ENCODE results near the gene ARL5B. TPM values are rescaled to one million over a fixed set of nuclear protein-coding genes. Genes with fewer than 3 reads are reported as not detected.

Gene ARL5B
- total and polyA plus RNA-seq, 11 donors: 1.9 to 10.2 (median 6.9) TPM

GRCh38 chr10:18680754-18681153 lies 21.5 kb downstream of the ARL5B start:
- intact Hi-C loops (cut with DNase I): no loop called here
- no peak overlapping the region for H3K27ac ChIP-seq

GRCh38 chr10:18681366-18681765 lies 22.1 kb downstream of the ARL5B start:
- TF ChIP-seq, protein P1, sequence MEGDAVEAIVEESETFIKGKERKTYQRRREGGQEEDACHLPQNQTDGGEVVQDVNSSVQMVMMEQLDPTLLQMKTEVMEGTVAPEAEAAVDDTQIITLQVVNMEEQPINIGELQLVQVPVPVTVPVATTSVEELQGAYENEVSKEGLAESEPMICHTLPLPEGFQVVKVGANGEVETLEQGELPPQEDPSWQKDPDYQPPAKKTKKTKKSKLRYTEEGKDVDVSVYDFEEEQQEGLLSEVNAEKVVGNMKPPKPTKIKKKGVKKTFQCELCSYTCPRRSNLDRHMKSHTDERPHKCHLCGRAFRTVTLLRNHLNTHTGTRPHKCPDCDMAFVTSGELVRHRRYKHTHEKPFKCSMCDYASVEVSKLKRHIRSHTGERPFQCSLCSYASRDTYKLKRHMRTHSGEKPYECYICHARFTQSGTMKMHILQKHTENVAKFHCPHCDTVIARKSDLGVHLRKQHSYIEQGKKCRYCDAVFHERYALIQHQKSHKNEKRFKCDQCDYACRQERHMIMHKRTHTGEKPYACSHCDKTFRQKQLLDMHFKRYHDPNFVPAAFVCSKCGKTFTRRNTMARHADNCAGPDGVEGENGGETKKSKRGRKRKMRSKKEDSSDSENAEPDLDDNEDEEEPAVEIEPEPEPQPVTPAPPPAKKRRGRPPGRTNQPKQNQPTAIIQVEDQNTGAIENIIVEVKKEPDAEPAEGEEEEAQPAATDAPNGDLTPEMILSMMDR (IDR thresholded peaks at IDR 0.05): no peak
- no peak for TF ChIP-seq POLR2A (IDR thresholded peaks at IDR 0.05)
- ATAC-seq (no peak), DNase-seq (no peak)
- Histone ChIP-seq H3K27me3 (no peaks in the 10 kb centered on the region), H3K4me1 (peaks cover 0 to 8% (median 0%) of the 10 kb centered on the region in 12 donors), H3K9me3 (no peaks in the 10 kb centered on the region), H3K4me3 (no peak overlapping the region), H3K36me3 (peaks cover 0 to 17% (median 6%) of the 10 kb centered on the region in 9 donors), H3K27ac (no peak overlapping the region)
- WGBS, 4 donors: 24 to 36% (median 26%) methylated on average over 2 of the region's 2 CpGs
- intact Hi-C loops (cut with DNase I): no loop called here

More at GRCh38 chr10:18680754-18681153, 21.5 kb downstream of the ARL5B start:
- DNase-seq: no peak
- ATAC-seq: no peak
- peaks cover 0 to 8% (median 0%) of the 10 kb centered on the region in 12 donors for H3K4me1 ChIP-seq
- H3K4me3 ChIP-seq: no peak overlapping the region
- H3K36me3 ChIP-seq: peaks cover 0 to 23% (median 11%) of the 10 kb centered on the region in 9 donors
- H3K9me3 ChIP-seq: no peaks in the 10 kb centered on the region
- no peaks in the 10 kb centered on the region for H3K27me3 ChIP-seq
- no peak for TF ChIP-seq POLR2A (IDR thresholded peaks at IDR 0.05)
- TF ChIP-seq, protein P1 (IDR thresholded peaks at IDR 0.05): no peak
- 94 to 99% (median 95%) methylated on average over 3 of the region's 3 CpGs for whole genome bisulfite sequencing, 4 donors

DNA sequence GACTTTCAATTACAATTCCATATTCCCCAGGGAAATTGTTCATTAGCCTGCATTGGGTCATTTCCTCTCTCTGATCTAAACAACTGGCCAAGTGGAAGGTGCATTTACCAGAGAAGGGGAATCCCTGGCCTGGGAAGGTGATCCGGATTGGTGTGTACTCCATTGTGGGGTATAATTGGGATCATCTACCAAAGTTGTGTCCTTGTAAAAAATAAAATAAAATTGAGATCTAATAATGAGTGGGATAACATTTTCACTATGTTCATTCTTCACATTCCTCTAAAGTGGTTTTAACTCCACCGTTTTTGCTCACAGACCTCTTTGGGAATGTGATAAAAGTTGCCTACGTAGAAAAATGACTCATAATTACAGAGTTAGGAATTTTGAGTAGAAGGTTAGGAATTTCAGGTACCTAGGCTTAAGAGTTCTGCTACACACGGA lies 22.8 kb downstream of the ARL5B start:
- intact Hi-C loops (cut with DNase I): no loop called here
- ATAC-seq (peak in 1 of 4 donors; percentile 73), DNase-seq (no peak)
- Histone ChIP-seq H3K4me1 (peaks cover 0 to 8% (median 0%) of the 10 kb centered on the region in 12 donors), H3K27me3 (no peaks in the 10 kb centered on the region), H3K36me3 (peaks cover 0 to 10% (median under 1%) of the 10 kb centered on the region in 9 donors), H3K27ac (no peak overlapping the region), H3K9me3 (no peaks in the 10 kb centered on the region), H3K4me3 (no peak overlapping the region)
- WGBS, 4 donors: 61 to 72% (median 68%) methylated on average over 4 of the region's 4 CpGs
- TF ChIP-seq, protein P1 (IDR thresholded peaks at IDR 0.05): no peak
- no peak for TF ChIP-seq POLR2A (IDR thresholded peaks at IDR 0.05)

DNA sequence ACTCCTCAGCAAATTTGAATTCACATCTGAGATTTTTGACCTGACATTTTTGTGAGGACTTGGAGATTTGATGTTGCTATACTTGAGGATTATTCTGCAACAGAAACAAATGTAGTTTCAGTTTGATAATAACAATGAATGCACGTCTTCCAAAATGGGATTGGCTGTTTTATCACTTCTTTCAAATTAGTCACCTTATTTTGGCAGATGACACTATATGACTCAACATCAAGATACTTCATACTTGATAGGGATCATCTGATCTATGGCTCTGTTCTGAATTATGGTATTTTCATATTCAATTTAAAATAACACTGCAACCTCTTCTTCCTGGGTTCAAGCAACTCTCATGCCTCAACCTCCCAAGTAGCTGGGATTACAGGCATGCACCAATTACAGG lies 24.2 kb downstream of the ARL5B start:
- Histone ChIP-seq H3K9me3 (no peaks in the 10 kb centered on the region), H3K36me3 (no peaks in the 10 kb centered on the region), H3K27ac (no peak overlapping the region), H3K4me3 (no peak overlapping the region), H3K27me3 (no peaks in the 10 kb centered on the region), H3K4me1 (peaks cover 0 to 8% (median 0%) of the 10 kb centered on the region in 12 donors)
- intact Hi-C loops (cut with DNase I): no loop called here
- ATAC-seq: no peak
- DNase-seq: no peak
- TF ChIP-seq POLR2A (IDR thresholded peaks at IDR 0.05): no peak
- TF ChIP-seq, protein P1 (IDR thresholded peaks at IDR 0.05): no peak
- WGBS, 4 donors: 65 to 70% (median 67%) methylated on average over 1 of the region's 1 CpG
